Choroid plexus epithelial cell (primary cell): Measurements from ENCODE around the gene YWHAE.
A peak's percentile ranks its signal among the peaks of the same experiment; 100 is the strongest.
"Not testable (repeated sequence)": the region's sequence is repeated elsewhere in the genome, so short reads cannot be mapped to it uniquely, and the experiment has no call there.

Experiments used
- DNase-seq: peaks from one replicate; pipeline ENCODE4 v3.0.0-alpha.2; 2010; ENCODE audit warnings: low read depth
- H3K4me3 ChIP-seq: 2 replicates; pipeline ENCODE4 v1.5.1; 2011; ENCODE audit warnings: low read depth, mild to moderate bottlenecking, control low read depth, low read length, moderate library complexity
- TF ChIP-seq, protein P1 (sequence below): conservative IDR thresholded peaks from 2 replicates; pipeline ENCODE4 v1.5.1; 2011; ENCODE audit warnings: low read depth, mild to moderate bottlenecking, control low read depth, inconsistent platforms, low read length, moderate library complexity

Gene YWHAE

DNA sequence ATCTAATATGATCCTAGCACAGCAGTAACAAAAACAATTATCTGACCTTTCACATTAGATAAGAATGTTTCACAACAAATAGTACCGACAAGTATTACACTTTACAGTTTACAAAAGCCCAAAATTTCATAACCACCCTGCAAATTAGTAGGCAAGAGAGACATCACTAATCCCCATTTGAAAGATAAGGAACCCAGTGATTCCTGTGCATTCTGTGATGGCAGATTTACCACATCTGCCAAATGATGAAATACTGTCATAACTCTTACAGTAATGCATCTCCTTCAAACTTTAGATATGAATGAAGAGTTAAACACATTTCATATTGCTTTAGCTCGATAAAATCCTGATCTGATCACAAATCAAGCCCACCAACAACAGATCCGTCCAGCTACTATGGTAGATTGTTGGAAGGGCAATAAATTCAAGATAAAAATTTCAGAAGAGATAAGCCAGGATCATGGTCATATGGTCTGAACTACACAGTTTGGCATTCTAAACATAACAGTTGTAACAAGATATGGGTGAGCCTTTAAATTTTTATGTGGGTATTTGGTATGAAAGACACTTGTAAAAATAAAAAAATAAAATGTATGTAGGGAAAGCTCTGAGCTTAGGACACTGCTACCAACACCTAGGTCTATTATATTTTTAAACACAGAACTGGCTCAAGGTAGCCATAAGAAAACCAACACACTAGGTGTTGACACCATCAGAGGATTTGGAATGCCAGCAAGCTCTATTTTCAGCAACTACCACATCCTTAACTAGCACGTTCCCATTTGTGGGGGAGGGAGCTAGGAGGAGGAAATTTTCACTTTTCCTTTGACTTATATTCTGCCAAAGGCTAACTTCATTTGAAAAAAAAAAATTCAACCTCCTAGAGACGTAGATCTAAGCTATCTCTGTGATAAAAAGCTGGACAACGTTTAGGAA, 9.3 kb downstream of the YWHAE start:
- TF ChIP-seq, protein P1, sequence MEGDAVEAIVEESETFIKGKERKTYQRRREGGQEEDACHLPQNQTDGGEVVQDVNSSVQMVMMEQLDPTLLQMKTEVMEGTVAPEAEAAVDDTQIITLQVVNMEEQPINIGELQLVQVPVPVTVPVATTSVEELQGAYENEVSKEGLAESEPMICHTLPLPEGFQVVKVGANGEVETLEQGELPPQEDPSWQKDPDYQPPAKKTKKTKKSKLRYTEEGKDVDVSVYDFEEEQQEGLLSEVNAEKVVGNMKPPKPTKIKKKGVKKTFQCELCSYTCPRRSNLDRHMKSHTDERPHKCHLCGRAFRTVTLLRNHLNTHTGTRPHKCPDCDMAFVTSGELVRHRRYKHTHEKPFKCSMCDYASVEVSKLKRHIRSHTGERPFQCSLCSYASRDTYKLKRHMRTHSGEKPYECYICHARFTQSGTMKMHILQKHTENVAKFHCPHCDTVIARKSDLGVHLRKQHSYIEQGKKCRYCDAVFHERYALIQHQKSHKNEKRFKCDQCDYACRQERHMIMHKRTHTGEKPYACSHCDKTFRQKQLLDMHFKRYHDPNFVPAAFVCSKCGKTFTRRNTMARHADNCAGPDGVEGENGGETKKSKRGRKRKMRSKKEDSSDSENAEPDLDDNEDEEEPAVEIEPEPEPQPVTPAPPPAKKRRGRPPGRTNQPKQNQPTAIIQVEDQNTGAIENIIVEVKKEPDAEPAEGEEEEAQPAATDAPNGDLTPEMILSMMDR = no peak
- no peak overlapping the region for H3K4me3 ChIP-seq
- peak; percentile 58 for DNase-seq

DNA sequence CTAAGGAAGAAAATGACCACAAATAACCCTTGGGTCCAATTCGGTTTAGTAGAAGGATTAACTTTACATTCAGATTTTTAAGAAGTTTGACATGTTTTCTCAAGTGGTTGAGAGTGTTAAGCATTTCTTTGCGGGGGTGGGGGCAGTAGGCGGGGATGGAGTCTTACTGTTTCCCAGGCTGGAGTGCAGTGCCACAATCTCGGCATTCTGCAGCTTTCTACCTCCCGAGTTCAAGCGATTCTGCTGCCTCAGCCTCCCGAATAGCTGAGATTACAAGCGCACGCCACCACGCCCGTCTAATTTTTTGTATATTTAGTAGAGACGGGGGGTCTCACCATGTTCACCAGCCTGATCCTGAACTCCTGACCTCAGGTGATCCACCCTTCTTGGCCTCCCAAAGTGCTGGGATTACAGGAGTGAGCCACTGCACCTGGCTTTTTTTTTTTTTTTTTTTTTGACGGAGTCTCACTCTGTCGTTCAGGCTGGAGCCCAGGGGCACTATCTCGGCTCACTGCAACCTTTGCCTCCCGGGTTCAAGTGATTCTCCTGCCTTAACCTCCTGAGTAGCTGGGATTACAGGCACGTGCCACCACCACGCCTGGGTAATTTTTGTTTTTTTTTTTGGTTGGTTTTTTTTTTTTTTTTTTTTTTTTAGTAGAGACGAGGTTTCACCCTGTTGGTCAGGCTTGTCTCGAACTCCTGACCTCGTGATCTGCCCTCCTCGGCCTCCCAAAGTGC, 12.4 kb downstream of the YWHAE start:
- DNase-seq, H3K4me3 ChIP-seq: not testable (repeated sequence)

DNA sequence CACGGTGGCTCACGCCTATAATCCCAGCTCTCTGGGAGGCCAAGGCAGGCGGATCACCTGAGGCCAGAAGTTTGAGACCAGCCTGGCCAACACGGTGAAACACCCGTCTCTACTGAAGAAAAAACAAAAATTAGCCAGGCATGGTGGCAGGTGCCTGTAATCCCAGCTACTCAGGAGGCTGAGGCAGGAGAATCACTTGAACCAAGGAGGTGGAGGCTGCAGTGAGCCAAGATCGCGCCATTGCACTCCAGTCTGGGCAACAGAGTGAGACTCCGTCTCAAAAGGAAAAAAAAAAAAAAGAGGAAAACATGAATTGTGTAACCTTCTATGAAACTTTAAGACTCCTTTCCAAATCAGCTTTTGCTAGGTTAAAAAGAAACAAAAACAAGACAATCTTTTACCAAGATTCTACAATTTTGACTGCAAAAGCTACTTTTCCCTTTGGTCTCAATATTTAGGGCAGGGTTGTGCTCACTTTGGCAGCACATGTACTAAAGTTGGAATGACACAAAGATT, 13.3 kb downstream of the YWHAE start:
- not testable (repeated sequence) for H3K4me3 ChIP-seq, DNase-seq

DNA sequence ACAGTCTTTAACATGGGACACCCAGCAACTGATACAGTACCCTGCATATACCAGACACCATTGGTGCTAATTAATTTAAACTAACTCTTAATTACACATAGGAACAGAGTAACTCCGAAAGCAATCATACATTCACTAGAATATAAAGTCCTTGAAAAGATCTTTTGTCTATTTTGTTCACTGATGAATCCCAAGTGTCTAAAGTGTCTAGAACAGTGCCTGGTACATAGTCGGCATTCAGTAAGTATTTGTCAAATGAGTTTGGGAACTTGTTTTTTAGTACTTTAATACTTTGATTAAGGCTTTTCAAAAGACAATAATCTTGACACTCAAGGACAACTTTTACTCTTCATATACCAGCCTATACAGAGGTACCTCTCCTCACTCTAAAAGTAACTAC, 13.8 kb downstream of the YWHAE start:
- no peak for DNase-seq
- H3K4me3 ChIP-seq = no peak overlapping the region
- TF ChIP-seq, protein P1 = no peak

DNA sequence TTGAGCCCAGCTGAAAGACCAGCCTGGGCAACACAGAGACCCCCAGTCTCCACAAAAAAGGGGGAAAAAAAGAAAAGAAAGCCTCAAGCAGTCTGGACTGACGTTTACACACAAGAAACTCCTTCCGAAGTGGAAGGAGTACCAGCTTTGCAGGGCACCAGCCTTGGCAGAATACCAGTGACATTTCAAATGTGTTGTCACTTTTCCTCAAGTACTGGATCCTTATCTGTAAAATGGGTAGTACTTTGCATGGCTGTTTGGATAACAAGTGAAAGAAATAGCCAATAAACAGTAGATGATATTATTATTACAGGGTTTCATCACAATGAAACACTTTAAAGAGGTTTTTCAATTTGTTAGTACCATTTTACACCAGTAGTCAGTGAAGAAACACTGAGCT, 14.2 kb downstream of the YWHAE start:
- H3K4me3 ChIP-seq = no peak overlapping the region
- no peak for DNase-seq
- TF ChIP-seq, protein P1 = no peak

DNA sequence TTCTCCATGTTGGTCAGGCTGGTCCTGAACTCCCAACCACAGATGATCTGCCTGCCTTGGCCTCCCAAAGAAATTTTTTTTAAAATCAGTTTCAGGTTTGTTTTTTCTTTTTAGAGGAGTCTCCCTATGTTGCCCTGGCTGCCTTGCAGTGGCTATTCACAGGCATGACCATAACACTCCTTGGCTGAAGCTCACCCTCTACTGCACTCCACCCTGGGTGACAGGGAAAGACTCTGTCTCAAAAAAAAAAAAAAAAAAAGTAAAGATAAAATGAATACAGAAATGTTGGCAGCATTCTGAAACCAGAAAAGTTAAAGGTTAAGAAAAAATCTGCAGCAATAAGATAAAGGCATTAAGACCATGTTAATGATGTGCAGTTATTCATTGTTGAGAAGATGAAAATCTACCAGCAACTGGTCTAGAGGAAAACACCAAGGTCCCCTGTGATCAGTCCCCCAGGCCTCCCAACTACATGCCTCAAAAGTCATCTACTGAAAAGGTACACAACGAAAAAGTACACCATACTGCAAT, 15.1 kb downstream of the YWHAE start:
- TF ChIP-seq, protein P1 = no peak
- peak; percentile 32 for DNase-seq

DNA sequence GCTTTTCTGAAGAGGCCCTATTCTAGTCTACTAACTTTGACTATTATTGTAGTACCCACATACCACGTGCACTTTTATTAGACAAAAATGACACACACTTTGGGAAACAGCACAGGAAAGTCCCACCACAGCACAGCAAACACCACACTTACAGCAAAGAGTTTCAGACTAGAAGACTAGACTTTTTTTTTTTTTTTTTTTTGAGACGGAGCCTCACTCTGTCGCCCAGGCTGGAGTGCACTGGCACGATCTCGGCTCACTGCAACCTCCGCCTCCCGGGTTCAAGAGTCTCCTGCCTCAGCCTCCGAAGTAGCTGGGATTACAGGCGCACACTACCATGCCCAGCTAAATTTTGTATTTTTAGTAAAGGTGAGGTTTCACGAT, 20.1 kb downstream of the YWHAE start:
- TF ChIP-seq, protein P1 = no peak
- no peak overlapping the region for H3K4me3 ChIP-seq
- no peak for DNase-seq

More for the DNA sequence above, 15.1 kb downstream of the YWHAE start:
- no peak overlapping the region for H3K4me3 ChIP-seq
